ENCODE results near the gene LMX1B.
"Not testable (repeated sequence)": the region's sequence is repeated elsewhere in the genome, so short reads cannot be mapped to it uniquely, and the experiment has no call there.

Gene LMX1B

DNA sequence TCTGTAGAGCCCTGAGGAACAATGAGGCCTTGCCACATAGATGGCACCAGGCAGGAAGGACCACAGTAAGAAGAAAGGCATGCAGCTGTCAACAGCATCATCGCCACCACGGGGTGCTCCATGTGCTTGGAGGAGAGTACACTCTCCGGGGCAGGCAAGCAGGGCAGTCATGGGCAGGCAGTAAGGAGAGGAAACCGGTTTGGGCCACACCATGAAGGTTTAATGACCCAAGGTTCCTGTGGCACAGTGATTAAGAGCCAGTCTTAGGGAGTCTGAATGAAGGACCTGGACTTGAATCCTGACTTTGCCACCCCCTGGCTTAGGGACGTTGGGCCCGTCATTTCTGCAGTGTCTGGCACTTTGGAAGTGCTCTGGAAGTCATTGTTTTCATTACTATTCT lies 110.5 kb downstream of the LMX1B start:
- in situ Hi-C loops (cut with MboI; ENCODE audit: low sequenced_read_pairs, unreplicated experiment): no loop called here
- no peak for DNase-seq (ENCODE audit: low spot score)
- TF ChIP-seq, protein P1, sequence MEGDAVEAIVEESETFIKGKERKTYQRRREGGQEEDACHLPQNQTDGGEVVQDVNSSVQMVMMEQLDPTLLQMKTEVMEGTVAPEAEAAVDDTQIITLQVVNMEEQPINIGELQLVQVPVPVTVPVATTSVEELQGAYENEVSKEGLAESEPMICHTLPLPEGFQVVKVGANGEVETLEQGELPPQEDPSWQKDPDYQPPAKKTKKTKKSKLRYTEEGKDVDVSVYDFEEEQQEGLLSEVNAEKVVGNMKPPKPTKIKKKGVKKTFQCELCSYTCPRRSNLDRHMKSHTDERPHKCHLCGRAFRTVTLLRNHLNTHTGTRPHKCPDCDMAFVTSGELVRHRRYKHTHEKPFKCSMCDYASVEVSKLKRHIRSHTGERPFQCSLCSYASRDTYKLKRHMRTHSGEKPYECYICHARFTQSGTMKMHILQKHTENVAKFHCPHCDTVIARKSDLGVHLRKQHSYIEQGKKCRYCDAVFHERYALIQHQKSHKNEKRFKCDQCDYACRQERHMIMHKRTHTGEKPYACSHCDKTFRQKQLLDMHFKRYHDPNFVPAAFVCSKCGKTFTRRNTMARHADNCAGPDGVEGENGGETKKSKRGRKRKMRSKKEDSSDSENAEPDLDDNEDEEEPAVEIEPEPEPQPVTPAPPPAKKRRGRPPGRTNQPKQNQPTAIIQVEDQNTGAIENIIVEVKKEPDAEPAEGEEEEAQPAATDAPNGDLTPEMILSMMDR (IDR thresholded peaks at IDR 0.05; ENCODE audit: borderline replicate concordance, control extremely low read depth, extremely low read depth, insufficient read depth, missing control alignments): no peak

DNA sequence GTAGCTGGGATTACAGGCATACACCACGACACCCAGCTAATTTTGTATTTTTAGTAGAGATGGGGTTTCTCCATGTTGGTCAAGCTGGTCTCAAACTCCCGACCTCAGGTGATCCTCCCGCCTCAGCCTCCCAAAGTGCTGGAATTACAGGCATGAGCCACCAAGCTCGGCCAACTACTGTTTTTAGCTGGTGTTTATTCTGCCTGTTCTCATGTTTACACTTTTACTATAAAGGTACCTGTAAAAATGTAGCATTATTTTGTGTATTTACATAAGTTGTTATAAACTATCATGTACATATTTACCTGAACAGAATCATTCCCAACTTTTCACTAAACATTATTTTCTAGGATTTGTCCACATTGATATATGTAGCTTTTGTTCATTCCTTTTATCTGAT lies 111.8 kb downstream of the LMX1B start:
- DNase-seq (ENCODE audit: low spot score); in situ Hi-C loops (cut with MboI; ENCODE audit: low sequenced_read_pairs, unreplicated experiment): not testable (repeated sequence)

DNA sequence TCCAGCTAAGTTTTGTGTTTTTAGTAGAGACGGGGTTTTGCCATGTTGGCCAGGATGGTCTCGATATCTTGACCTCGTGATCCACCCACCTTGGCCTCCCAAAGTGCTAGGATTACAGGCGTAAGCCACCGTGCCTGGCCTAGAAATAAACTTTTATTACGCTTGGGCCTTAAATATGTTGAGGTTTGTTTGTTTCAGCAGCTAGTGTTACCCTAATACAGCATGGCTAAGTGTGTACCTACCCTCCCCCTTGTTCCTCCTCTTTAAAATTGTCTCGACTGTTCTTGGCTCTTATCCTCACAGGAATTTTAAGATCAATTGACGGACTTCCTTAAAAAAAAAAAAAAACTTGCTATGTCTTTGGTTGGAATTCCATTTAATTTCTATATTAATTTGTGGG lies 114.5 kb downstream of the LMX1B start:
- in situ Hi-C loops (cut with MboI; ENCODE audit: low sequenced_read_pairs, unreplicated experiment); DNase-seq (ENCODE audit: low spot score): not testable (repeated sequence)

DNA sequence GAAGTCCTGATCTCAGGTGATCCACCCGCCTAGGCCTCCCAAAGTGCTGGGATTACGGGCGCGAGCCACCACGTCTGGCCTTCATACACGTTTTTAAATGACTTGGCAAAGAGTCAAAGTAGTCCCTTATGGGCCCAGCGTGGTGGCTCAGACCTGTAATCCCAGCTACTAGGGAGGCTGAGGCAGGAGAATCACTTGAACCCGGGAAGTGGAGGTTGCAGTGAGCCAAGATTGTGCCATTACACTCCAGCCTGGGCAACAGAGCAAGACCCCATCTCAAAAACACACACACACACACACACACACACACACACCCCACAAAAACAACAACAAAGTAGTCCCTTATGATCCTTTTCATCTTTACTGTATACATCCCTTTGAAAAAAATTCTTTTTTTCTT lies 116.9 kb downstream of the LMX1B start:
- DNase-seq (ENCODE audit: low spot score); in situ Hi-C loops (cut with MboI; ENCODE audit: low sequenced_read_pairs, unreplicated experiment): not testable (repeated sequence)

DNA sequence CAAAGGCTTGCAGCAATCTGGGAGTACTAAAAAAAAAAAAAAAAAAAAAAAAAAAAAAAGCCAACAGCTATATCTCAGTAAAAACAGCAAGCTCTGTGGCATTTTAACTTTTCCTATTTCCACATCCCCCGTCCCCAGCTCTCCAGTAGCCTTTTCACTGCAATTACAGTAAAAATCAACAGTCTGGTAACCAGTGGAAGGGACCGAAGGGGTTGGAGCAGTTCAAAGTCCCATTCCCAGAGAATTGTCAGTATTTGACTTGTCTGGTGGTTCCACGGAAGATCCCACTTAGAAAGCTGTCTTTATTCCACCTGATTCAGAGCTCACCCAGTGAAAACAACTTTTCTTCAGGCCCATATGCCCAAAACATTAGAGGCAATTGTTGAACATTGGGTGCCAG lies 119.3 kb downstream of the LMX1B start:
- DNase-seq (ENCODE audit: low spot score): no peak
- in situ Hi-C loops (cut with MboI; ENCODE audit: low sequenced_read_pairs, unreplicated experiment): no loop called here
- TF ChIP-seq, protein P1 (IDR thresholded peaks at IDR 0.05; ENCODE audit: borderline replicate concordance, control extremely low read depth, extremely low read depth, insufficient read depth, missing control alignments): no peak

DNA sequence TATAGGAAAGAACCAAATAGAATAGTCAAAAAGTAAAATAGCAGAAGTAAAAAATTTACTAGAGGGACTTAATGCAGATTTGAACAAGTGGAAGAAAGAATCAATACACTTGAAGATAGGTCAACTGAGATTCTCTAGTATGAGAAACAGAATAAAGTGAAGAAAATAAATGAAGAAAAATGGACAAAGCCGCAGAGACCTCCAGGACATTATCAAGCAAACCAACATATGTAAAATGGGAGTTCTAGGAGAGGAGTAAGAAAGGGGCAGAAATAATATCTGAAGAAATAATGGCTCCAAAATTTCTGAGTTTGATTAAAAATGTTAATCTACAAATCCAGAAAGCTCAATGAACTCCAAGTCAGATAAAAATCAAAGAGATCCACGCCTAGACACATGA lies 121.1 kb downstream of the LMX1B start:
- no peak for DNase-seq (ENCODE audit: low spot score)
- in situ Hi-C loops (cut with MboI; ENCODE audit: low sequenced_read_pairs, unreplicated experiment): no loop called here
- TF ChIP-seq, protein P1 (IDR thresholded peaks at IDR 0.05; ENCODE audit: borderline replicate concordance, control extremely low read depth, extremely low read depth, insufficient read depth, missing control alignments): no peak

DNA sequence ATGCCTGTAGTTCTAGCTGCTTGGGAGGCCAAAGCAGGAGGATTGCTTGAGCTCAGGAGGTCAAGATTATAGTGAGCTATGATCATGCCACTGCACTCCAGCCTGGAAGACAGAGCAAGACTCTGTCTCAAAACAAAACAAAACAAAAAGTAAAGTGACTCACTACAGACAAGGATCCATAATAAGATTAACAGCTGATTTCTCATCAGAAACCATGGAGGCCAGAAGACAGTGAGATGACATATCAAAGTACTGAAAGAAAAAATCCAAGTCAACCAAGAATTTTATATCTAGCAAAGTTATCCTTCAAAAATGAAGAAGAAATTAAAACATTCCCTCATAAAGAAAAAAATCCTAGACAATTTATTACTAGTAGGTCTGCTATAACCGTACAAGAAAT lies 121.8 kb downstream of the LMX1B start:
- in situ Hi-C loops (cut with MboI; ENCODE audit: low sequenced_read_pairs, unreplicated experiment): no loop called here
- DNase-seq (ENCODE audit: low spot score): no peak
- TF ChIP-seq, protein P1 (IDR thresholded peaks at IDR 0.05; ENCODE audit: borderline replicate concordance, control extremely low read depth, extremely low read depth, insufficient read depth, missing control alignments): no peak

DNA sequence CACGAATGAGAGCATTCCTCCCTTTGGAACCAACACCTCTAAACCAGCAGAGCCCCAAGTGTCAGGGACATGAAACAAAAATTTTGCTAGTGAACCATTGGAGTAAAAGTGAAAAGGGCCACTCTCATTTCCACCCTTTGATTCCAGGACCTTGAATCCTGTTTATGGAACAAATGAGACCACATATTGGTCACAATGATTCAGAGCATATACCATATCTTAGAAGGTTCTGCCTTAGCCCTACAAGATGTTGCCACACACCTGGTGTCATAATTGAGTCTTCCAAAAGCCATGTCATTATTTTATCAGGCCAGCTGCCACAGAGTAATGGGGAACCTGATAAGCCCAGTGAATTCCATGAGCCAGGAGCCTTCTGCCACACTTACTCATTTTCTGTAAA lies 124.8 kb downstream of the LMX1B start:
- in situ Hi-C loops (cut with MboI; ENCODE audit: low sequenced_read_pairs, unreplicated experiment): no loop called here
- TF ChIP-seq, protein P1 (IDR thresholded peaks at IDR 0.05; ENCODE audit: borderline replicate concordance, control extremely low read depth, extremely low read depth, insufficient read depth, missing control alignments): no peak
- DNase-seq (ENCODE audit: low spot score): no peak
